Fibroblast of lung (primary cell): ENCODE measurements around the gene CPN1.

ENCODE experiments used
- EZH2 ChIP-seq: IDR thresholded peaks from 2 replicates; pipeline ENCODE4 v1.5.1; 2012; ENCODE audit warnings: low read length, control low read depth, mild to moderate bottlenecking; ENCODE audit errors: missing control alignments
- TF ChIP-seq, protein P1 (sequence below), 2 donors: IDR thresholded peaks in 1 of 2; conservative IDR thresholded peaks in 1 of 2; 1 replicate in 1 of 2; 2 replicates in 1 of 2; pipeline ENCODE4 v1.5.1; 2011 to 2012; ENCODE audit warnings: low read length in 2 of 2, control low read depth in 1 of 2, inconsistent platforms in 1 of 2, low read depth in 1 of 2, mild to moderate bottlenecking in 1 of 2

DNA sequence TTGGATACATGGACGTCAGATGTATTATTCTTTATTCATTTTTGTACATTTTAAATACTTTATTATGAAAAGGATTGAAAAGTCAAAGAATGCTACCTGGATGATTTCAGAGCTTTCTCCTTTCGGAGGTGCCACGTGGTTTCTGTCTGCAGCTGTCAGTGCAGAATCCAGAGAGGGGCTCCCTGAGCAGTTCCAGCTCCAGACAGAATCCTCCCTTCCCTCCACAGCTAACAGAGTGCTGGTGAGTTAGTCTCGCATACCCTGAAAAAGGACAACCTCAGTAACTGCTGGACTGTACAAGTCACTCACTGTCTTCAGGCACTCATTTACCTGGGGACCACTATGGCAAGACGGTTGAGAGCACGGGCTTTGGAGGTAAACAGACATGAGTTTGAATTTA, 82.8 kb downstream of the CPN1 start:
- TF ChIP-seq, protein P1, sequence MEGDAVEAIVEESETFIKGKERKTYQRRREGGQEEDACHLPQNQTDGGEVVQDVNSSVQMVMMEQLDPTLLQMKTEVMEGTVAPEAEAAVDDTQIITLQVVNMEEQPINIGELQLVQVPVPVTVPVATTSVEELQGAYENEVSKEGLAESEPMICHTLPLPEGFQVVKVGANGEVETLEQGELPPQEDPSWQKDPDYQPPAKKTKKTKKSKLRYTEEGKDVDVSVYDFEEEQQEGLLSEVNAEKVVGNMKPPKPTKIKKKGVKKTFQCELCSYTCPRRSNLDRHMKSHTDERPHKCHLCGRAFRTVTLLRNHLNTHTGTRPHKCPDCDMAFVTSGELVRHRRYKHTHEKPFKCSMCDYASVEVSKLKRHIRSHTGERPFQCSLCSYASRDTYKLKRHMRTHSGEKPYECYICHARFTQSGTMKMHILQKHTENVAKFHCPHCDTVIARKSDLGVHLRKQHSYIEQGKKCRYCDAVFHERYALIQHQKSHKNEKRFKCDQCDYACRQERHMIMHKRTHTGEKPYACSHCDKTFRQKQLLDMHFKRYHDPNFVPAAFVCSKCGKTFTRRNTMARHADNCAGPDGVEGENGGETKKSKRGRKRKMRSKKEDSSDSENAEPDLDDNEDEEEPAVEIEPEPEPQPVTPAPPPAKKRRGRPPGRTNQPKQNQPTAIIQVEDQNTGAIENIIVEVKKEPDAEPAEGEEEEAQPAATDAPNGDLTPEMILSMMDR (conservative IDR thresholded peaks at IDR 0.05 in 1 of 2, IDR thresholded peaks at IDR 0.05 in 1 of 2; ENCODE audit: low read depth in 1 of 2, low read length in 2 of 2), result no peak
- TF ChIP-seq EZH2, result no peak
